NCI-H2029 (cell line): ENCODE results near the gene SKAP1.

Experiments used
- DNase-seq: peaks from one replicate; lab custom pipeline; 2025; lab: John Stamatoyannopoulos, UW

SKAP1 gene

DNA sequence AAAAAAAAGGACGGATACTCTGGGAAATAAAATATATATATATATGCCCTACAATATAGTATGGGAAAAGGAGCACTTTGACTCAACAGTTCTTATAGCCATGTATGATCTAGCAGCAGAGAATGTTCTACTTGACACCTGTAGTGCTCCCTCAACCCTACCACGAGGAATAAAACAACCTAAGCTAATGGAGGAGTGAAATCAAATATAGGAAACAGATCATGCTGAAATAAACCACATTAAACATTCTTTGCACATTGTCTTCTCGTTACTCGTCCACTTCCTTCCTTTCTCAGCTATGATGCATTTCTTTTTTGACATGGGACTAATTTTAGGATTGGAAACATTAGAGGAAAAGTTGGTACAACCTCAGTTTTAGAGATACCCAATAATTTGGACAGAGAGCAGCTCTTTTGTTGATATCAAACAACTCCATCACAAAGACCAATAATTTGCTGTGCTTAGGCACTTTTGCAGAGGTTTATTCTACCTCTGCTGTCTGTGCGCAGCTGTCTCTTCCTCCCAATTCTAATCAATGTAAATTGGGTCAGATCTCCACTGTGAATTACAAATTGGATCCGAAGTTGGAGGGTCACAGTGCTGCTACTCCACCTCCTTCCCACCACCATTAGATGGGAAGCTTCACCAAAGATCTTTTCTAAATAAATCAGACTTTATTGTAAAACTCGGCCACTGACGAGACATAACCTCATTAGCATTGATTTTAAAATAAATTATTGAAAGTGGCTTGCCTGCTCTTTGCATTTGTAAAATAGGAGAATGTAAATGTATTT, 256.6 kb downstream of the SKAP1 start:
- no peak for DNase-seq

DNA sequence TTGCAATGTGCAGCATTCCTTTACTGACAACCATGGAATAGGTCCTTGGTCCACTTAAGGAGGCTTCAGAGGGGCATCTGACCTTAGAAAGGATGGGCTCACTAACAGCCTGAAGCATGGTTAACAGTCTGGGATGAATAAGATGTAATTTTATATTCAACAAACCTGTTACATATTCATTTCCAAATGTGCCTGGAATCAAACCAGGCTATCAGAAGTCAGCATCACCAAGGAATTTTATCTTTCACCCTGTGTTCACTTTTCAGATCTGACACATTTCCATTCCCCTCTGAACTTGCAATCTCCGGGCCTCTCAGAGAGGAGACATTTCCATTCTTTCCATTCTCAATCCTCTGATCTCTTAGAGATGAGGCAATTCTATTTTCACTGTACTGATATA, 260.1 kb downstream of the SKAP1 start:
- DNase-seq, result no peak

DNA sequence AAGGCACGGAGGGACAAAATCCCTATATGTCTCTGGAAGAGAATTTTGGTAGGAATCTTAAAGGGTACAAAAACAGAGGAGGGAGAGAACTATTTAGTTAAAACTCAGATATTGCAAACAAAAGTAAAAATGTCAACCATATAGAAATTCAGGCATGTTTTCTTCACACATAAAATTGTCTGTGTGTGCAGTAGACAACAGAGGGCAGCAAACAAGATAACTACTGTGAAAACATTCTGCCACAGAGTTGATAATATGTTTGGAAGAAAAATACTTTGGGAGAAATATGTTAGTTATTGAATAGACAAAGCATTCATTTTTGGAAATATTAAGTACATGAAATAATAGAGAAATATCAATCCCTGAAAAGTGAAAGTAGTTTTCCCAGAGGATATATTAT, 266.2 kb downstream of the SKAP1 start:
- DNase-seq, result no peak

DNA sequence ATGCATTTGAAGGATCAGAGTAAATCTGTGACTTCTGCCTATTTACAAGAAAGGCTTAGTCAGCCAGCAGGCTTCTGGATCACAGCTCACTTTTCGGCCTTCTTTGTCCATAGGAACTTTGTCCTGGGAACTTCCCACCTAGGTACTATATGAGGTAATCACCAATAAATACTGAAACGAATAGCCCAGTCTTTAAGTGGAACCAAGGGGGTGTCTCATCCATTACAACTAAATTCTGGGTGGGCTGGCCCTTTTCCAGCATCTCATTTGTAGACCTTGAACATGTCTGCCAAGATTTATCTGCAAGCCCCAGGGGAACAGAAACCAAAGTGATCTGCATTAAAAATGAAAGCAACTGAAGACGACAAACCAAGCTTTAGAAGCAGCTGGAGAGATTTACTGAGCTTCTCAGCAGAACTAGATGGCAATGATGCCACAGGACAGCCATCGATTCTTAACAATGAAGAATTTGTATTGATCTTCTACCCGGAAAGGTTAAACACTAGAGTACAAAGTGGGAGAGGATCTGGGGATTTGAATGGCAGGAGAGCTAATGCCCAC, 267.0 kb downstream of the SKAP1 start:
- no peak for DNase-seq

DNA sequence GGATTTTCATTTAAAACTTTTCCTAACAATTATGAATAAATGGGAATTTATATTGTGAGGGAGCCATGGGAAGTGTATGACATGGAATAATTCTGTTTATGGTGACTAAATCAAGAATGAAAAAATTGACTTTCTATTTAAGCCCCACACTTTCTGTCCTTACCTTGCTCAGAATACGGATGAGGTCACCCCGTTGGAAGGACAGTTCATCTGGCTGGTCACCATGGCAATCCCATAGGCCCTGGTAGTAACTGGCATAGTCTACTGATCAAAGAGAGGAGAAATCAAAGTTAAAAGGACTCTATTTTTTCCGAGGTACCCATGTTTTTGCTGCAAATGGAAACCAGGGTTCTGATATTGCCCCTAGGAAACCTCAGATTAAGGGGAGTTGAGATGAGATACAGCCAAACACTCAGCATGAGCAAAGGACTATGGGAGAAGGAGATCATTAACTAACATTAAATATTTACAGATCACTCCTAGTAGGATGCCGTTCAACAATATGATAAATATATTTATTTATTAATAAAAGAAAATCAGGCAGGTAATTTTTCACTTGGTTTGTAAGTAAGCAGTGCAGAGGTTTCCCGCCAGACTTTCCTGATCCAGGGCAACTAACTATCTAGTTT, 267.6 kb downstream of the SKAP1 start:
- no peak for DNase-seq

DNA sequence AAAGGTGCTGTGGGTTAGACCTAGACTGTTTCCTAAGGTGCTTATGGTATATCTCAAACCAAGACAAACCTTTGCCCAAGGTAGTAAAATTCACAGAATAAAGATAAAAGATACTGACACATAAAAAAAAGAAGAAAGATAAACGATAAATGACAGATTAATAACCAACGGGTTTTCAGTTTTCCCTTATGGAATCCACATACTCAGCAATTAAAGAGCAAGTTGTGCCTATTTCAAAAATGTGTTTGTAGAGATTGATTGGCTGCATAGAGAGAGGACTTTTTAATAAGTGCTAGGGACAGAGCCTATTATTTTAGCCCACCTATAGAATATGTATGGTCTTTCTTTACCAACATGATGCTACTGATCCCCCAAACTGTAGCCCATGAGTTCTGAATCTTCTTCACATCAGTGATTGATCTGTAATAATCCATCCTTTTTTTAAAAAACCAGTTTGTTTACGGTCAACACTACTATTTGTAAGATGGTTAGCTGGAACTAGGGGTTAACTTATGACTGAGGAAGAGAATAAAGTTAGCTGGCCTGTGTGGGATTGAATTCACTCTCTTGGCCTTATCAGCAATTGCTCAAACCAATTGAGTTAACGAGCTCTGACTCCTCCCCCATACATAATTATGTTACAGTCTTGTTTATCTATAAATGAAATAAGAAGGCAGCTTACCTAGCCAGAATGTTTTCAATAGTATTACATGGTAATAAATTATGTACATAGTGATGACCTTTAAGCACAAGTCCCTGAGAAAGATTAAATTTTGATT, 268.7 kb downstream of the SKAP1 start:
- no peak for DNase-seq

DNA sequence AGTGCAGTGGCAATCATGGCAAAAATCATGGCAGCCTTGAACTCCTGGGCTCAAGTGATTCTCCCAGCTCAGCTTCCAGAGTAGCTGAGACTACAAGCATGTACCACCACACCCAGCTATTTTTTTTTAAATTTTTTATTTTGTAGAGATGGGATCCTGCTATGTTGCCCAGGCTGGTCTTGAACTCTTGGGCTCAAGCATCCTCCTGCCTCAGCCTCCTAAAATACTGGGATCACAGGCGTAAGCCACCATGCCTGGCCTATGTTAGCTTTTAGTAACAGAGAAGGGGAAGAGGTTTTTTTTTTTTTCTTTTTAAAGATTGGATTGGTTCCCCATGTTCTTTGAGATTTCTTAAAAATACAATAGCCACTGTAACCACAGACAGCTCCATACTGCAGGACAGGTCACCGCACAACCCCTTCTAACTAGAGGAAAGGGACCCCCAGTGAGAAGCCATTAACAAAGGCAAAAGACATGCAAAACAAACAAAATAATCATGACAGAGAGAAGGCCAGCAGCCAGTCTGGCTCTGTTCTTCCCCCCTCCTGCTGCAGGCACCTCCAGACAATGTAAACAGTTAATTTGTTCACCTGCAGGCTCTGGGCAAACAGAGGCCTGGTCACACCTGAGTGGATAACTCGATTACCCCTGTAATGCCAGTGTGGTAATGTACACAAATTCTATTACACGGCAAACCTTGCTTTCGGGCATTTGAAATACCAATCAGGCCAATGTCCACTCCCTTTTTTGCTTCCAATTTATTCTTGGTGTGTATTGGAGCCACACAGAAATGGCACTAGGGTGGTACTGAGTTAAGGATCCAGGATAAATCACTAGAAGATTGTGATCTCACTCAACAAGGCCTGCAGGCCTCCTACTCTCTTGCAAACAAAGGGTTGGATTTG, 269.6 kb downstream of the SKAP1 start:
- peak; percentile 94 for DNase-seq

DNA sequence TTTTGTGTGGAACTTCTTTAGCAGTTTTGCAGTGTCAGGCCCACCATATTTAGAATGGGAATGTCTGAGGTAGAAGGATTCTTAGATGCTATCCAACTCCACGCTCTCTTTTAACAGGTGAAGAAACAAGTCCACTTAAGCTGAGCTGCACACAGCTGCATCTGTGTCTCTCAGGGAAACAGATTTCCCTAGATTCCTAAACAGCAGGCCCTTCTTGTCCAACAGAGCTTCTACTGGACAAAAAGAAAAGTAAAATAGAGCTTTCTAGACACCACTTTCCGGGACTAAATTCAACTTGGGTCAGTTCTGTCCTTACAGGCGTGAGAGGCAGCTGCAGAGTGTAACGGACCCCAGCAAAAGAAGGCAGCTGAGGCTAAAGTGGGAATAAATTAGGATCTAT, 270.8 kb downstream of the SKAP1 start:
- DNase-seq, result no peak

DNA sequence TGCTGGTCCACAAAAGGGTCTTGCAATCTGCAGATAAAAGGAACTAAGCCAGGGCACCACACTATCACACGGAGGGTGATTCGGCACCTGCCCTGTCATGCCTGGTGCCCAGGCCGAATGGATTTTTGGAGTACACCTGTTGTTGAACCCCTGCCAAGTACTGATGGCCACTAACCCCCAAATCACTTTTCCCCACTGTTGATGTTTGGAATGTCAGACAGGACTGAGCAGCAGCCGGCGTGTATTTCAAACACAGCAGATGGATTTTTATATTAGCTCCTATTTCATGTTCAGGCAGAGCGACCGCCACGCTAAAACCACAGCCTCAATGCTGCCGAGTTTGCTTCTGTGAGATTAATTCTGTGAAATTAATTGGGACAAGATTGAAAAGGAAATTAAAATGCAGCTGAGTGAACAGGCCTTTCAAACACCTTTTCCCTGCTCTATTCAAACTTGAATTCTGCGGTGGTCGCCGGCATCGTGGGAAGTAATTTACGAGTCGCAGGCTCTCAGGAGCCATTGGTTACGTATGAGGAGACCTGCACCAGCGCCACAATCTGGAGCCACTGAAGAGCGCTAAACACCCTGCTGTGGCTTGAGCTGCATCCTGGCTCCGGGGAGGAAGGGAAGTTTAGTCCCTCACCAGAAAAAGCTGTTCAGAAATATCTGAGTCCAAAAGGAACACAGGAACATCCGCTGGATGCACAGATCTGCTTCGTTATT, 274.0 kb downstream of the SKAP1 start:
- no peak for DNase-seq

DNA sequence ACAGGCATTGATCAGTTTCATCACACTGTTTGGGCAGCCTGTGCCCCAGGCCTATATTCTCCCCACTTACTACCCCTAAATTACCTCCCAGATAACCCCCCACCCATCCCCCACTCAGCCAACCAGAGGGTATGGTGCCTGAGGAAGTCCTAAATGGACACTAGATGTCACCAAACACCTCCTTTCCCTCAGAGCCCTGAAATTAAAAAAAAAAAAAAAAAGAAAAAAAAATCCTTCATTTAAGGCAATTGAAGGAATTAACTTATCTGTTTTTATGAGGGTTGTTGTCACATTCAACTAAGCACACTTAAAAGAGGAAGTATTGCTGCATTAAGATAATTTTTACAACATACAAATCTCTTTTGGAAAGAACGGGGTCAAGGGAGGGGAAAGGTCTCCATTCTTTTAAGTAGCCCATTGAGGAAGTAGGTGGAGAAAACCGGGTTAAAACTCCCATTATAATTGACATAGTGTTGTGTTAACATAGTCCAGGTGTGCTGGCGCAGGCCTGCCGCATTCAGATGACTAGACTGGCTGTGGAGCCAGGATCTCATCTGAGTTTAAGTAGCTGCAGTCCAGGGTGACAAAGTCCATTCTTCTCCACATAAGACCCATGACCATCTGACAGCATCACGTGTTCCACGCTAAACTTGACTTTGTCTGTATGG, 276.2 kb downstream of the SKAP1 start:
- peak; percentile 82 for DNase-seq

DNA sequence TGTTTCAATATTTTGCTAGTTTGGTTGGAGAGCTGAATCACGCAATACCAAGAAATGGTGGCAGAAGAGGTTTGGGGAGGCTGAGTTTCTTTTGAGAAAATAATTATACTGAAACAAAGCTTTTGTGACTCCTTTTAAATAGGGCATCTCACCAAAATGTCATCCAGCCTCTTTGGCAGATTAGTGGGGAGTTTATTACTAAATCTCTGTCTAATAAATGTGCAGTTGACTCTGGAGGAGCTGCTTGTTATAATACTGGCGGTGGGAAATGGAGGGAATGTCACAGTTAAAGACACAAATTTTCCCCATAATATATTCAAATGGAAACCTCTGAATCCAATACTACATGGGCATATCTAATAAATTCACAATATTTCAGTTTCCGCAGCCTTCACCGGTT, 277.7 kb downstream of the SKAP1 start:
- DNase-seq, result no peak

DNA sequence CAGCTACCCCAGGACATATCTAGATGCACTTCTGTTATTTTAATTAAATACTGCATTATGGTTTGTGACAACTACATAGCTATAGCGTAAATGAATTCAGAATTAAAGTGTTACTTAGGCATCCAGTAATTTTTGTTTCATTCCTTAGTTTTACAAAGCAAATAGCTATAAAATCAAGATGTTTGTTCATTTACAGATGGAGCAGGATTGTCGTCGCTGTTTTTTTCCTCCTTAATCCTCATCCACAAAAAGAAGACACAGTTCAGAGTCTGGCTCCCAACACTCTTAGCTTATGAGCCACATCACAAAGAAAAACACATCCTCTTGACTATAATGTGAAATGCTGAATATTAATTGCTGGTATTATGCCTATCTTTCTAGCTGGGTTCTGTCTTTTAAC, 278.8 kb downstream of the SKAP1 start:
- no peak for DNase-seq

DNA sequence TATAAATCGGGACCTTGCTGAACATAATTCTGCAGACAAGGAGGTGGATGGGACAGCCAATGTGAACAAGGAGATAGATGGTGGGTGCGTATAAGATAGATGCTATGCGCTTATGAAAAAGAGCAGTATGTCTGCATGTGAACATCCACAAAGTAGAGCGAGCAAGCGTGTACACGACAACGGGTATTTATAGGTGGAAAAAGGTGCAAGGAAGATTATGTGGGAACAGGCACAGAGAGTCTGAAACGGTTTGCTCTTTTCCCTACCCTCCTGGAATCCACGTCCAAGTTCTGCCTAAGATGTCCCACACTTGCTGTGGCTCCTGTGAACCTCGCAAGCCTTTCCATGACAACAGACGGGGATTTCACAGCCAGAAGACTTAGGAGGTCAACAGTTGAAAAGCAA, 279.4 kb downstream of the SKAP1 start:
- DNase-seq, result no peak

DNA sequence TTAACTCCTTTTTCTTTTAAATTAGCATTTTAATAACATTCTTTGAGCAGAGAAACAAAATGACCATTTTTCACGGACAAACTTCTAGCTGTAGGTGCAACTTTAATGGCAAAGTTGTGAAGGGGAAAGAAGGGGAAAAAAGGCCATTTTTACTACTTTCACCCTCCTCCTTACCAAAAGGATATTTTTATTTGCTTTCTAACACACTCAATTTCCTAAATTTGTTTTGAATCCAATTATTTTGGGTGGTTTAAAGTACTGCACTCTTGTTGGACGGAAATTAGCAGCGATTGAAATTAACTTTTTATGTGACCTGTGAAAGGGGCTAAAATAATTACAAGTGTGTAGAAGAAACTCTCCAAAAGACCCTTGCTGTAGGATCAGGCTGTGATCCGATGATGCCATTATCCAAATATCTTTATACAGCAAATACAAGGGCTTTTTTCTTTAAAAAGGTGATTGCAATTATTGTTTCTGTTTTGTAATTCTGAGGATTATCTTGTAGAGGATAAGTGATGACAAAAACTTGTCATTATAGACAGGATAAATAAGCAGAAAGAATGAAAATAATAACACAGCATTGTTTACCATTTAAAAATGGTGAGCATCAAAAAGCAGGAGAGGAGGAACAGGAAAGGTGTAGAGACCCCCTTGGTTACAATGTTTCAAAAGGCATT, 280.1 kb downstream of the SKAP1 start:
- DNase-seq, result no peak

DNA sequence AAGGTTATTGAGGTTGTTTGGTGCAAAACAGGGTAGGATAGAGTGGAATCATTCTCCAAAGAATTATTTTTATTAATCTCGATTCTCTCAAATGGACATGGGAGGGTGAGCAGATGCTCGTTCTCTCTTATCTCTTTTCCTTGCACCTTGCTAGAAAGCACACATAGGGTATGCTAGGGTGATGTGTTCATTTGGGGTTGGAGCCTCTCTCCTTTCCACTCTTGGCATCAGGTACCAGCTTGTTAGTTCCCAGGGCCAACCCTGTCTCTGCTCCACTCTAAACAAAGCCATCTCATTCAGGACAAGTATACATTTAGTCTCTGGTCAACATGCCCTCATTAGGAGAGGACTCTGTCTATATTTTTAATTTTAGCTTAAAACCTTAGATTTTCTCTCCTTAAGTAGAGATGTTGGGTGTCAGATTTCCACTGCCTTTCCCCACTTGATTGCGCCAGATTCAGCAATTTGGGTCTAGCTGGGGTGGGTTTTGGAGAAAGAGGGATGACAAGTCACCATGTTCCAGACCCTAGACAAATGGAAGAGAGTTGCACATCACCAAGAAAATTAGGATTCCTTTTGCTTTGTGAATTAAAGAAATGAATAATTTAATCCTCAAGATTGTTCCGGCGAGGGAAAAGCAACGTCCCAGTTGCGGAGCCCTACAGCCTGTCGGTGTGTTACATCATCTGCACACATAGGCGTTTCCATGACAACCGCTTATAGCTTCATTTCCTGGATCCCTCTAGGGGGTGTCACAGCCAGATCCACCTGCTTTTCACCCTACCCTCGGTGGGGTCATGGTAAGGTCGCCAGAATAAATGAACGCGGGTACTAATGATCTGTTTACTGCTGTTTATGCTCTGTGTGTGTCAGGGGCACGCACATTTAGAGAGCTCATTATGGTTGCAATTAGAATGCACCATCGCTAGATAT, 280.9 kb downstream of the SKAP1 start:
- DNase-seq, result peak; percentile 68

DNA sequence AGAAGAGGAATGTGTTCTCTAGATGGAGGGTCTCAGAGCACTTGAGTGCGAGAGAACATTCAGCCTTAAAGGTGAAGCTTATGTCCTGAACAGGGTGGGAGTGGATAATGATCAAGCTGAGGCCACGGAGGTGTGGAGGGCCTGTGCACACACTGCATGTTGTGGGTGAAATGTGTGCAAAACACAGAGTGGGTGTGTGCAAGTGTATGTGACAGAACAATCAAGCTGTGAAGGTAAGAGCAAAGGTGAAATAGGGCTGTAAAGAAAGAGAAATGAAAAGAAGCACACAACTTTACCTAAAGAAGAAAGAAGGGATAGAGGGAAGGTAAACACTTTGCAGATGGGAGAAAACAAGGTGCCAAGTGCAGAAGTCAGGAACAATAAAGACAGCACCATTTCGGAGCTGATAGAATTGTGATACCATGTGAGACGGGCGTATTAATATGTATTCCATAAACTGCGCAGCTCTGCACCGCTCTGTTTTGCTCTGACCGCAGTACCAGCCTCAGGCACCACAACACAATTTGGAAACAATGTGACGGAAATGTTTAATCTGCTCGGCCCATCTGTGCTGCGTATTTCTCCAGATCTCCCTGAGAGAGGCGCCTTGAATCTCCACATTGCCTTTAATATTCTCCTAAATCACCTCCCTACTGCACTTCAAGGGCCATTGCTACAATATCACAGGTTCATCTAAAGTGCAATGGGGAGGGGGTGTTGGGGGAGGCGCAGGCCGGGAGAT, 281.8 kb downstream of the SKAP1 start:
- DNase-seq, result no peak

DNA sequence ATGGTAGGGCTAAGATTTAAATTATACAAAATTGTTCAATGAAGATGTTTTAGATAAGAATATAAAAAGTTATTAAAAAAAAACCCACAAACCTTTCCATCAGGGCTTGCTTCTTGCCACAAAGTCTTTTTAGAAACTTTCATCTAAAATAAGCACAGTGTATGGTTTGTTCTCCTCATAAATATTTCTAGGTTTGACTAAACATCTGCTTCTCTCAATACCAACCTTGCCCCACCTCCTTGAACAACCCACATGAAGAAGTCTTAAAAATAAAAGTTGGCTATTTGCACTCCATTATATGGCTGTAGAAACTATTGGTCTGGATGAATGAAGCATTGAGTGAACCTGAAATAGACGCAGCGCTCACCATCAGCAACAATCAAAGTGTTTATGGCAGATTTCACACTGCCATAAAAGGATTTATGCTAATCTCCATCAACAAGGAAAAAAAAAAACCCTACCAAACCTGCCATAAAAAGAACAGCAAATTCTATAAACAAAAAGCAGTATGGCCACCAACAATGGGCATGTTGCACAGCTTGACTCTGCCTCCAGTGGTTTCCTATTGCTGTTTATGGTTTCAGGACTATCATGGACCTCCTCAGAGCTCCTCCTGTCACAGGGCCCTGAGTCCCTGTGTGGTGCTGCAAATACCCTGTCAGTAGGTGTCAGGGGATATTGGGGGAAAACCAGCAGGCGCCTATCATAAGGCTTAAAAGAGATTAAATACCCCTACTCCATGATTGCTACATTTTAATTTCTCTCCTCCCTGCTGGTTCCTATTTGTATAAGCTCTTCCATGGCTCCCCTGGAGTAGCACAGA, 284.8 kb downstream of the SKAP1 start:
- no peak for DNase-seq
